Dedifferentiated amniotic fluid mesenchymal stem cell (primary cell): ENCODE measurements around the gene CRISP2.
"Not testable (repeated sequence)": the region's sequence is repeated elsewhere in the genome, so short reads cannot be mapped to it uniquely, and the experiment has no call there.

Experiments used
- DNase-seq: peaks from one replicate; pipeline ENCODE4 v3.0.0-alpha.2; 2016; ENCODE audit errors: extremely low spot score

The CRISP2 gene

GRCh38 chr6:49713346-49713745 lies at the start of gene CRISP2:
Gene CRISP2, minus strand, starts transcription at chr6:49713543. Its CDS starts 4,347 bp downstream, at chr6:49709196.
- DNase-seq, result no peak

- DNase-seq, result no peak
Observed at GRCh38 chr6:49744259-49744658, 30.9 kb upstream of the CRISP2 start, which contains the start of gene CRISP3. Gene CRISP3, minus strand, starts transcription at chr6:49744388. Its CDS starts 21 bp downstream, at chr6:49744367.

- no peak for DNase-seq
Observed at GRCh38 chr6:49743429-49743828, 30.1 kb upstream of the CRISP2 start.

- no peak for DNase-seq
Observed at GRCh38 chr6:49739423-49739822, 26.1 kb upstream of the CRISP2 start.

GRCh38 chr6:49736017-49736508 lies 22.7 kb upstream of the CRISP2 start:
- DNase-seq, result no peak

GRCh38 chr6:49733680-49734079 lies 20.3 kb upstream of the CRISP2 start:
- no peak for DNase-seq

- DNase-seq, result no peak
Observed at GRCh38 chr6:49732781-49733180, 19.4 kb upstream of the CRISP2 start.

GRCh38 chr6:49730251-49730650 lies 16.9 kb upstream of the CRISP2 start:
- DNase-seq, result no peak

GRCh38 chr6:49723917-49724316 lies 10.6 kb upstream of the CRISP2 start:
- not testable (repeated sequence) for DNase-seq

GRCh38 chr6:49721297-49721696 lies 8.0 kb upstream of the CRISP2 start:
- DNase-seq, result no peak

- no peak for DNase-seq
Observed at GRCh38 chr6:49720372-49720771, 7.0 kb upstream of the CRISP2 start.

GRCh38 chr6:49698478-49698877 lies 14.9 kb downstream of the CRISP2 start:
- DNase-seq, result no peak

- DNase-seq, result no peak
Observed at GRCh38 chr6:49693512-49693911, 19.8 kb downstream of the CRISP2 start.

GRCh38 chr6:49692534-49692933 lies 20.8 kb downstream of the CRISP2 start:
- DNase-seq, result no peak

GRCh38 chr6:49676671-49677281 lies 36.6 kb downstream of the CRISP2 start:
- DNase-seq, result no peak

GRCh38 chr6:49675816-49676215 lies 37.5 kb downstream of the CRISP2 start:
- no peak for DNase-seq

GRCh38 chr6:49668083-49668511 lies 45.2 kb downstream of the CRISP2 start:
- no peak for DNase-seq

GRCh38 chr6:49666930-49667757 lies 46.2 kb downstream of the CRISP2 start:
- no peak for DNase-seq

- DNase-seq, result no peak
Observed at GRCh38 chr6:49666480-49666879, 46.9 kb downstream of the CRISP2 start.

GRCh38 chr6:49664817-49665216 lies 48.5 kb downstream of the CRISP2 start:
- DNase-seq, result no peak

GRCh38 chr6:49664054-49664453 lies 49.3 kb downstream of the CRISP2 start:
- not testable (repeated sequence) for DNase-seq

- no peak for DNase-seq
Observed at GRCh38 chr6:49662892-49663261, 50.5 kb downstream of the CRISP2 start.
